Subcutaneous abdominal adipose tissue (tissue), 5 donors: ENCODE results near the gene CYB5A.

Source experiments
- H3K27ac ChIP-seq: one replicate; pipeline ENCODE4 v1.7.0; 2013; ENCODE audit warnings: low read depth, mild to moderate bottlenecking, inconsistent platforms, low read length, moderate library complexity
- H3K27me3 ChIP-seq, 5 donors: one replicate each; pipeline ENCODE4 v1.7.0; 2013; ENCODE audit warnings: low read length in 5 of 5, inconsistent platforms in 1 of 5; ENCODE audit not compliant: control insufficient read depth in 5 of 5, insufficient read depth in 4 of 5
- H3K36me3 ChIP-seq, 5 donors: one replicate each; pipeline ENCODE4 v1.7.0; 2013; ENCODE audit warnings: low read length in 5 of 5; ENCODE audit not compliant: control insufficient read depth in 5 of 5, insufficient read depth in 5 of 5
- H3K4me1 ChIP-seq, 5 donors: one replicate each; pipeline ENCODE4 v1.7.0; 2013; ENCODE audit warnings: low read length in 5 of 5, mild to moderate bottlenecking in 3 of 5, moderate library complexity in 1 of 5; ENCODE audit not compliant: control insufficient read depth in 5 of 5, insufficient read depth in 5 of 5
- H3K4me3 ChIP-seq, 5 donors: one replicate each; pipeline ENCODE4 v1.7.0; 2013; ENCODE audit warnings: low read length in 5 of 5, low read depth in 1 of 5
- H3K9ac ChIP-seq, 5 donors: one replicate each; pipeline ENCODE4 v1.7.0; 2013; ENCODE audit warnings: low read length in 5 of 5, mild to moderate bottlenecking in 4 of 5, moderate library complexity in 3 of 5
- H3K9me3 ChIP-seq, 5 donors: one replicate each; pipeline ENCODE4 v1.7.0; 2013; ENCODE audit warnings: low read length in 5 of 5; ENCODE audit not compliant: control insufficient read depth in 5 of 5
- donor health status: healthy.
- donor health status: healthy.
- donor health status: healthy.
- donor health status: healthy.
- donor health status: healthy.

The CYB5A gene

GRCh38 chr18:74291771-74292540 is at the start of gene CYB5A:
Gene CYB5A (minus strand): TSS chr18:74291963. CDS start chr18:74291875, 88 bp downstream.
- H3K9me3 ChIP-seq, result no peaks in the 10 kb centered on the region
- H3K9ac ChIP-seq, result peak within 1 kb of the TSS; percentile 82 to 97 (median 90)
- no peaks in the 10 kb centered on the region for H3K36me3 ChIP-seq
- H3K4me1 ChIP-seq, result peaks cover 0 to 59% (median 41%) of the 10 kb centered on the region in 5 donors
- H3K4me3 ChIP-seq, result peak within 1 kb of the TSS; percentile 91 to 96 (median 96)
- peak within 1 kb of the TSS; percentile 95 for H3K27ac ChIP-seq
- H3K27me3 ChIP-seq, result no peaks in the 10 kb centered on the region

GRCh38 chr18:74337912-74338309 is 46.1 kb upstream of the CYB5A start:
- H3K36me3 ChIP-seq, result no peaks in the 10 kb centered on the region
- H3K27me3 ChIP-seq, result no peaks in the 10 kb centered on the region
- H3K27ac ChIP-seq, result no peak overlapping the region
- no peak overlapping the region for H3K4me3 ChIP-seq
- H3K9me3 ChIP-seq, result no peaks in the 10 kb centered on the region
- peaks cover 0 to 31% (median 6%) of the 10 kb centered on the region in 5 donors for H3K4me1 ChIP-seq
- peak overlapping the region in 1 of 5 donors; percentile 16 for H3K9ac ChIP-seq

DNA sequence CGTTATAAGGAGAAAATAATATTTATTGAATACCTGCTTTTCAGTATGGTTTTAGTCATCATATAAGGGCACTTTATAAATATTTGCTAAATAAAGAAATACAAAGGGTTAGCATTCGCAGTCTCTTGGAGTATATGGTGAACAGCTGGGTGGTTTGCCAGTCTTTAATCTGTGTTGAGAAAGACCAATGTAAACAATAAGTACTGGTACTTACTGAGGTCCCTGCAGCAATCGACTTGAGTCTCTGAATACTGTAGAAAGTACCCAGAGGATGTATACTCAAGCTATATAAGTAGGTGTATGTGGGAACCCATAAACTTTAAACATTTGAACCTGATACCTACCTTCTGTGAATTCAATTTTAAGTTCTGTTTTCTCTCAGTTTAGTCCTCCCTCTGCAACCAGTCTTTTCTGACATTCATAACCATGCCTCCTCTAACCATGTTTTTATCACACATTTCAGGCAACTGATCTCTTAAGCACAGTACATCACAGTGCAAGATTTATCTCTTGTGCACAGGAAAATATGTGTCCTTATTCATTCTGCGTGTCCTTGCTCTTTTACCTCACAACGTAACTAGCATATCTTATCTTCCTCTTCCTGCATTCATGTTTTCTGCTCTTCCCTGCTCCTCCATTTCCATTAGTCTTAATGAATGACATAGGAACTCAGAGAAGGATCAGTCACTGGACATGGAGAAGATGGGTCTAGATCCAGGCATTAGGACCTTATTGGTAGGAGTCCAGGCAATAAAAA is 45.6 kb upstream of the CYB5A start:
- peaks cover 0 to 35% (median 6%) of the 10 kb centered on the region in 5 donors for H3K4me1 ChIP-seq
- no peak overlapping the region for H3K4me3 ChIP-seq
- H3K27ac ChIP-seq, result no peak overlapping the region
- no peak overlapping the region for H3K9ac ChIP-seq
- H3K9me3 ChIP-seq, result no peaks in the 10 kb centered on the region
- H3K27me3 ChIP-seq, result no peaks in the 10 kb centered on the region
- H3K36me3 ChIP-seq, result no peaks in the 10 kb centered on the region

DNA sequence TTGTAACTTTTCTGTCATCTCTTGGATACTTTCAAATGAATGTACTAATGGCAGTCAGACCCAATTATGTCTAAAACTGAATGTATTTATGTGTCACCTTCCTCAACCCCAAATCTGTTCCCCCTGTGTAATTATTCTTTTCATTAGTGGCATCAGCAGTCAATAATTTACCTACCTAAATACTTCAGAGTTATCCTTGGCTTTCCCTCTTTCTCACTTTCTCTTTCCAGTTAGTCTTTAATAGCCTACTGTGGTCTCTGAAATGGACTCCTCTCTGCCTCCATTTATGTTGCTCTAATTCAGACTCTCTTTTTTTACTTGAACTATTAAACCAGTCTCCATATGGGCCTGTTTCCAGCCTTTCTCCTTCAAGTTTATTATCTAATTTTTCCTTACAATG is 44.9 kb upstream of the CYB5A start:
- Histone ChIP-seq H3K27me3 (no peaks in the 10 kb centered on the region), H3K27ac (no peak overlapping the region), H3K4me1 (peaks cover 0 to 35% (median 6%) of the 10 kb centered on the region in 5 donors), H3K4me3 (no peak overlapping the region), H3K36me3 (no peaks in the 10 kb centered on the region), H3K9ac (no peak overlapping the region), H3K9me3 (no peaks in the 10 kb centered on the region)

DNA sequence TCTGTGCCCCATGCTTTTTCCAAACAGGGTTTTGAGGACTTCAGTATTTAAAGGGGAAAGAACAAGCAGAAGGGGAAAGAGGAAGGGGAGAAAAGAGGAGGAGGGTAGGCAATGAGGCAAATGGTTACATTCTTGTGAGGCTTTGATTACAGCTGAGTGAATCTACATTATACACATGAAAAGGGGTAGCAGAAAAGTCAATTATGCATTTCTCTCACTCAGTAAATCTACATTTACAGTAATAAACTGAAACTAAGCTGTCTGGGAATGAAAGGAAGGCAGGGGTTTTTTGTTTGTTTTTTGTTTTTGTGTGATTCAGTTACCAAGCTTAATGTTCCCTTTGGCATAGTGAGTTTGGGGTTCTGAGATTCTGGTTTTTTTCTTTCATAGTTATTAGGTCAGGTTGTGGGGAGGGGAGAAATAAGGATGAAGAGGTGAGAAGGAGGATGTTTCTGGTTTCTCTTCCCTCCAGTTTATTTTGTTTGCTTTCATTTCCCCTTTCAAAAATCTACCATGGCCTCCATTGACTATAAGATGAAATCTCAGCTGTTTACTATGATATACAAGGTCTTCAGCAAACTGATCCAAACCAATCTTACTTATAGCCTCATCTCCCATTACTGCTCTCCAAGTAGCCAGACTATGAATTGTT is 42.6 kb upstream of the CYB5A start:
- no peaks in the 10 kb centered on the region for H3K9me3 ChIP-seq
- H3K9ac ChIP-seq, result no peak overlapping the region
- H3K27ac ChIP-seq, result peak overlapping the region; percentile 61
- H3K4me3 ChIP-seq, result no peak overlapping the region
- H3K27me3 ChIP-seq, result no peaks in the 10 kb centered on the region
- peaks cover 0 to 35% (median 6%) of the 10 kb centered on the region in 5 donors for H3K4me1 ChIP-seq
- H3K36me3 ChIP-seq, result no peaks in the 10 kb centered on the region

DNA sequence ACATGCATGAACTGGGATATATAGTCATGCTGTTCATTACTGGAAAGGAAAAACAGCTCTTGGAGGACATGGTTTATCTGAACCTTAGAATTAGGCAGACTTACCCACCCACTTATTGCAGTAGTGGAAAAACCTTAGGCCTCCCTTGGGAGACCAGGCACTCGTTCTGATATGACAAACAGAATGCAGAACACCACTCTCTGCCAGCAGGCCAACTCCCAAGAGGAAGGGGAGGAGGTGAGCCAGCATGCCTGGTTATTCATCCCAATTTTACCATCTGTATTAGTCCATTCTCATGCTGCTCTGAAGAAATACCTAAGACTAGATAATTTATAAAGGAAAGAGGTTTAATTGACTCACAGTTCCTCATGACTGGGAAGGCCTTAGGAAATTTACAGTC is 41.3 kb upstream of the CYB5A start:
- peaks cover 0 to 31% (median 6%) of the 10 kb centered on the region in 5 donors for H3K4me1 ChIP-seq
- peak overlapping the region; percentile 61 for H3K27ac ChIP-seq
- H3K4me3 ChIP-seq, result no peak overlapping the region
- no peaks in the 10 kb centered on the region for H3K36me3 ChIP-seq
- no peaks in the 10 kb centered on the region for H3K27me3 ChIP-seq
- no peaks in the 10 kb centered on the region for H3K9me3 ChIP-seq
- no peak overlapping the region for H3K9ac ChIP-seq

- no peak overlapping the region for H3K27ac ChIP-seq
- H3K36me3 ChIP-seq, result no peaks in the 10 kb centered on the region
- no peak overlapping the region for H3K4me3 ChIP-seq
- no peaks in the 10 kb centered on the region for H3K27me3 ChIP-seq
- H3K4me1 ChIP-seq, result peaks cover 0 to 24% (median 6%) of the 10 kb centered on the region in 5 donors
- no peak overlapping the region for H3K9ac ChIP-seq
- H3K9me3 ChIP-seq, result no peaks in the 10 kb centered on the region
Observed at GRCh38 chr18:74331404-74331803, 39.6 kb upstream of the CYB5A start.

DNA sequence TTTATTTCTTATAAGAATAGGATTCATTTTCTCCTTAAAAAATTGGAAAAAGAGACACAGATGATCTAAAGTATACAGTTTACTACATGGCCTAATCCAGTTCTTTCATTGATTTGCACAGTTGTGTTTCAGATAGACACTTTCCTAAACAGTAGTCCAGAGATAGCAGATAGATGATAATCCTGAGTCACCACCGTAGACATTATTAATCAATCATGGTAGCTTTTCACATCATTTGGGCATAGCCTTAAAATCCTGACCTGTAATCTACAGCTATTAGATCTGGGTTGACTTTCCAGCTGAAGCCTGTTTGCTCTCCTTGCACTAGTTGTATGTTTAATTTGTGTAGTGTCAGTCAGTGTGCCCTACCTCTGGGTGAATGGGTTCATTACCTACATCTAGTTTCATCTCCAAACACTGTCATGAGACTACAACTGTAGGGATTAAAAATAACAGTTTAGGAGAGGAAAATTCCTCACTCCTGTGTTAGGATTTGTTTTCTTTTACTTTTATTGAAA is 38.0 kb upstream of the CYB5A start:
- Histone ChIP-seq H3K4me3 (no peak overlapping the region), H3K9me3 (no peaks in the 10 kb centered on the region), H3K27me3 (no peaks in the 10 kb centered on the region), H3K4me1 (peaks cover 0 to 22% (median 6%) of the 10 kb centered on the region in 5 donors), H3K36me3 (no peaks in the 10 kb centered on the region), H3K9ac (no peak overlapping the region), H3K27ac (no peak overlapping the region)

- H3K4me3 ChIP-seq, result no peak overlapping the region
- H3K27ac ChIP-seq, result no peak overlapping the region
- H3K9me3 ChIP-seq, result no peaks in the 10 kb centered on the region
- H3K9ac ChIP-seq, result no peak overlapping the region
- no peaks in the 10 kb centered on the region for H3K27me3 ChIP-seq
- peaks cover 0 to 7% (median 0%) of the 10 kb centered on the region in 5 donors for H3K4me1 ChIP-seq
- H3K36me3 ChIP-seq, result no peaks in the 10 kb centered on the region
Observed at GRCh38 chr18:74328206-74328605, 36.4 kb upstream of the CYB5A start.
